Activated CD8-positive, alpha-beta memory T cell treated with anti-CD3 and anti-CD28 coated beads, Interleukin-2, amount 50 U/mL, for 1 hour (primary cell): Measurements from ENCODE around the gene C1QTNF2.

Source experiments
- DNase-seq: peaks from one replicate; pipeline ENCODE4 v3.0.0-alpha.2; 2020; ENCODE audit errors: extremely low read depth

Gene C1QTNF2

DNA sequence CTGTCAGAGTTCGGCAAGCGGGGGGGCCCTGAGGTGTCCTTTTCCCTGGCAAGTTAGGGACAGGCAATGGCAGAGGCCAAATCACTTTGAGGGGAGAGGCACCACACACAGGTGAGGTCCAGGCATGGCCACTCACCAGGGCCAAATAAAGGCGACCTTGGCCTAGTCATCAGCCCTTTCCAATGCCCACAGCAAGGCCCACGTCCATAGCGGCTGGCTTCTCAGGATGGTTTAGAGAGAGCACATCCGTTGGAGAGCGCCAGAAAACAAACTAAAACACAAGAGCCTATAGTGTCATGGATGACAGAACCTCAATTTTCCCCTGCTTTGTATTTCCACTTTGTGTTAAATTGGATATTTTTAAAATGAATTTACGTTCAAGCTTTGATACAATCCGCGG, 65.1 kb downstream of the C1QTNF2 start:
- DNase-seq: no peak

DNA sequence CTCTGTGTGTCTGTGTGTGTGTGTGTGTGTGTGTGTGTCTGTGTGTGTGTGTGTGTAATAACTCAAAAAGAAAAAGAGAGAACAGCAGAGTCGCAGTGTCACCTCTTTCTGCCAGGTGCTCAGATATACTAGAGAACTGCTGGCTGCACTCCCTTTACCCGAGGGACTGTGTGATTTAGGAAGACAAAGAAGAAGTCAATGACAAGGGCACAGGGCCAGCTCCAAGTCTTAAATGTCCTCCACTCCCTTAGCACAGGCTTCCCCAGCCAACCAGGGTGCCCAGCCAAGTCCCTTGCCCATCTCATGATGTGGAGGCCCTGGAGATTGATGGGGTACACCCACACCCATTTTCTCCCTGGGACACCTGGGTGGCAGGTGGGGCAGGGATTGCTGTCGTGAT, 66.7 kb downstream of the C1QTNF2 start:
- DNase-seq: no peak

DNA sequence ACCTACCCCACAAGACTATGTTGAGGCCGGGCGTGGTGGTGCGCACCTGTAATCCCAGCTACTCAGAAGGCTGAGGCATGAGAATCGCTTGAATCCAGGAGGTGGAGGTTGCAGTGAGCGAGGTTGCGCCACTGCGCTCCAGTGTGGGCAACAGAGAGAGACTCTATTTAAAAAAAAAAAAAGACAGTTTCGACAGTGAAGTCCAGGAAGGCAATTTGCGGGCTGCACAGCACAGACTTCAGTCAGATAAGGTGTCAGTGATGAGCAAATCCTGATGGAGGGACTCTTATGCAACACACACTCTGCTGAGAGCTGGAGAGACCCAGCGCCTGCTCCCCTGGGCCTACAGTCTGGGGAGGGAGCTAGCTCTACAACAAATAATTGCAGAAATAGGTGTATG, 72.2 kb downstream of the C1QTNF2 start:
- DNase-seq: no peak

DNA sequence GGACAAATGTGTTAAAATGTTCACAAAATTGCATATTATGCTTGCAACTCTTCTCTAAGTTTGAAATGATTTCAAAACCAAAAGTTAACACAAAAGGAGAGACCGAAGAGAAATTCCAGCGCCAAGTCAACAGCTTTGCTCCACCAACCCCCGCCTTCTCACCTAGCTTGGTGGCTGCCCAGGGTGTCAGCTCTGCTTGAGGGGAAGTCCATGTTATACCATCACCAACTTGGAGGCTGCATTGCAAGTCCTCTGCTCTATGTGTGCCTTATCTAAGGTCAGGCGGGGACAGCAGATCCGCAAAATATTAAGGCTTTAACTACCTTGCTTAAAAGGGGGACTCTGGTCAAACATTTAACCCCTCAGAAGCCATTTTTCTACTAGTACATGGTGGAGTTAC, 72.7 kb downstream of the C1QTNF2 start:
- no peak for DNase-seq
